K562 (cell line): ENCODE measurements around the gene ATP5F1D. TPM values are rescaled to one million over a fixed set of nuclear protein-coding genes. Genes with fewer than 3 reads are reported as not detected.

Source experiments
- AFF4 ChIP-seq: sonication (generic); formaldehyde crosslinking; IDR thresholded peaks from 2 replicates; pipeline ENCODE4 v1.8.0; 2023; ENCODE audit warnings: mild to moderate bottlenecking, missing genetic modification reagents
- ATF7 ChIP-seq: fragments of 450-650 bp; IDR thresholded peaks from 2 replicates; pipeline ENCODE4 v1.7.1; 2014; ENCODE audit warnings: mild to moderate bottlenecking, moderate library complexity
- CBX3 ChIP-seq, 2 experiments: IDR thresholded peaks; 1 replicate in 1 of 2; 2 replicates in 1 of 2; pipeline ENCODE4 v1.6.1; 2012; ENCODE audit warnings: inconsistent platforms in 2 of 2, low read length in 2 of 2, borderline replicate concordance in 1 of 2, control low read depth in 1 of 2
- CHD2 ChIP-seq: IDR thresholded peaks from 2 replicates; pipeline ENCODE4 v1.6.1; 2011; ENCODE audit warnings: low read depth, low read length
- MBD2 ChIP-seq: sonication (generic); IDR thresholded peaks from 2 replicates; pipeline ENCODE4 v1.6.1; 2016; ENCODE audit warnings: low read depth, borderline replicate concordance
- PML ChIP-seq: IDR thresholded peaks from 2 replicates; pipeline ENCODE4 v1.6.1; 2012; ENCODE audit warnings: low read length, inconsistent platforms
- POLR2A ChIP-seq: fragments of 450-650 bp; conservative IDR thresholded peaks from 2 replicates; pipeline ENCODE4 v1.6.1; 2016
- POLR3A ChIP-seq: IDR thresholded peaks from 2 replicates; pipeline ENCODE4 v1.6.1; 2011; ENCODE audit warnings: borderline replicate concordance, mild to moderate bottlenecking, moderate library complexity; ENCODE audit not compliant: insufficient read length, insufficient read depth; ENCODE audit errors: extremely low read depth
- SAP30 ChIP-seq: fragments of 200-600 bp; sonication (generic); IDR thresholded peaks from 2 replicates; pipeline ENCODE4 v1.6.1; 2012; ENCODE audit warnings: borderline replicate concordance, low read depth, mild to moderate bottlenecking, moderate library complexity, low read length, control low read depth, inconsistent platforms; ENCODE audit not compliant: insufficient read depth, poor library complexity, severe bottlenecking
- SUPT5H ChIP-seq: fragments of 450-650 bp; IDR thresholded peaks from 2 replicates; pipeline ENCODE4 v1.6.1; 2016
- THRAP3 ChIP-seq: fragments of 450-650 bp; IDR thresholded peaks from 2 replicates; pipeline ENCODE4 v1.6.1; 2016; ENCODE audit warnings: mild to moderate bottlenecking, inconsistent platforms, borderline replicate concordance
- ZBTB7A ChIP-seq: IDR thresholded peaks from 2 replicates; pipeline ENCODE4 v1.6.1; 2011; ENCODE audit warnings: low read depth, mild to moderate bottlenecking, low read length, moderate library complexity, borderline replicate concordance; ENCODE audit not compliant: control insufficient read depth
- ZNF140 ChIP-seq: fragments of 250-450 bp; sonication (Bioruptor Pico); IDR thresholded peaks from 2 replicates; pipeline ENCODE4 v1.8.0; 2021; ENCODE audit warnings: moderate library complexity, mild to moderate bottlenecking, inconsistent platforms
- ZNF347 ChIP-seq: fragments of 450-650 bp; formaldehyde crosslinking; IDR thresholded peaks from 2 replicates; pipeline ENCODE4 v1.4.0; 2020; ENCODE audit warnings: low read depth, mild to moderate bottlenecking, moderate library complexity
- ZNF592 ChIP-seq: fragments of 450-650 bp; IDR thresholded peaks from 2 replicates; pipeline ENCODE4 v1.6.1; 2017; ENCODE audit warnings: antibody characterized with exemption, mild to moderate bottlenecking
- ZNF76 ChIP-seq: fragments of 250-450 bp; sonication (Bioruptor Pico); IDR thresholded peaks from 2 replicates; pipeline ENCODE4 v1.4.0; 2020; ENCODE audit warnings: mild to moderate bottlenecking, moderate library complexity, borderline replicate concordance
- ZNF764 ChIP-seq: fragments of 250-450 bp; sonication (Bioruptor Pico); IDR thresholded peaks from 2 replicates; pipeline ENCODE4 v1.4.0; 2020; ENCODE audit warnings: low read depth, mild to moderate bottlenecking, moderate library complexity
- ZNF778 ChIP-seq: fragments of 450-650 bp; formaldehyde crosslinking; IDR thresholded peaks from 2 replicates; pipeline ENCODE4 v1.4.0; 2020; ENCODE audit warnings: mild to moderate bottlenecking, moderate library complexity
- polyA plus RNA-seq, 8 experiments: library from polyadenylated mRNA; depleted of rRNA in 4 of 8; stranded (reverse) in 5 of 8; unstranded in 3 of 8; fragments of >200 nt; fragmentation: Nextera tagmentation in 2 of 8; fragmentation: Illumina TruSeq in 1 of 8; extraction: Ambion mirVana in 2 of 8; extraction: Trizol in 1 of 8; gene quantifications; 2 replicates each; pipeline versions ENCODE4 v1.2.1 to v1.2.3, GENCODE V29; 2011 to 2014; ENCODE audit warnings: inconsistent platforms in 1 of 8, missing spikeins in 1 of 8
- total RNA-seq, 7 experiments: library from RNA; depleted of rRNA in 6 of 7; stranded (reverse); fragments of >200 nt in 6 of 7; fragmentation: Illumina TruSeq in 2 of 7; extraction: Trizol in 2 of 7; gene quantifications; 2 replicates each; pipeline versions ENCODE4 v1.2.1 to v1.2.3, GENCODE V29; 2011 to 2021; ENCODE audit warnings: low replicate concordance in 1 of 7
- TF ChIP-seq, protein P1 (sequence below): fragments of 450-650 bp; IDR thresholded peaks from 2 replicates; pipeline ENCODE4 v1.6.1; 2016; ENCODE audit warnings: antibody characterized with exemption

ATP5F1D gene
- total and polyA plus RNA-seq, 9 of the 15 experiments (the other 6 are each of a cell fraction or from before 2014, with no cell fraction given): 3.9 to 409 (median 36.8) TPM

DNA sequence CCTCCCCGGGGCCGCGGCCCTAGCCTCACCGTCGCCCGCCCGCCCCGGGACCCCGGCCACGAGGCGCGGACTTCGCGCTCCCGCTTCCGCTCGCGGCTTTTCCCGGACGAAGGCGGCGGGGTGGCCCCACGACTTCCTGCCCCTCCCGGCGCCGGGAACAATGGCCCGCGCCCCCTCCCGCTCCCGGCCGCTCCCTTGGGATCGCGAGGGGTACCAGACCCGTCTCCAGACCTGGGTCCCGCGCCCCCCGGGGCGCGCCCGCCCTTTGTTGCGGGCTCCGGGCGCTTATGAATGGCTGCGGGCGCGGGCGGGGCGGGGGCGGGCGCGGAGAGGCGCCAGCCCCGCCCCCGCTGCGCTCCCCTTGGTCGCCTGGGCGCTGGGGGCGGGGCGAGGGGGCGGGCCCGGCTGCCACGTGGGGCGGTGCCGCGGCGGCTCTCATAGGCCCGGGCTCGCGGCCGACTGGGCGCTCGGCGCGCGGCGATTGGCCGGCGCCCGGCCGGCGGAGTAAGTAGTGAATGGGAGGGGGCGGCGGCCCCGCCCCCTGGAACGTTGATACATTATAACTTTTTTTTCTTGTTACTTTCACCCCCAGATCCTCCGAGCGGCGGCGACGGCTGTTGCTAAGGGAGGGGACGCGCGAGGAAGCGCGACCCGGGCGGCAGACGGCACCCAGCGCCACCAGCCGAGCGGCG lies 7.9 kb downstream of the ATP5F1D start (continued):
- TF ChIP-seq AFF4 (CRISPR knock-in tag): no peak; the same call in 1 of the 2 replicates
- TF ChIP-seq ZNF592: peak; percentile 67; the same call in 1 of the 2 replicates
- peak; percentile 54; the same call in 1 of the 2 replicates for TF ChIP-seq PML
- no peak for TF ChIP-seq SAP30
- peak; percentile 76 for TF ChIP-seq POLR2A
- TF ChIP-seq CBX3 (IDR thresholded peaks at IDR 0.05; ENCODE audit: borderline replicate concordance in 1 of 2, low read length in 2 of 2): peak in 1 of 2 experiments; percentile 21; a peak in 1 of 3 replicates
- TF ChIP-seq ZNF347 (CRISPR knock-in tag): no peak
- TF ChIP-seq ATF7: 0 out of 2 replicates have a peak, but pooled peaks have one; percentile 32
- TF ChIP-seq SUPT5H: peak; percentile 69
- no peak for TF ChIP-seq THRAP3
- TF ChIP-seq ZNF778 (CRISPR knock-in tag): no peak
- TF ChIP-seq ZNF764 (CRISPR knock-in tag): no peak
- TF ChIP-seq, protein P1, sequence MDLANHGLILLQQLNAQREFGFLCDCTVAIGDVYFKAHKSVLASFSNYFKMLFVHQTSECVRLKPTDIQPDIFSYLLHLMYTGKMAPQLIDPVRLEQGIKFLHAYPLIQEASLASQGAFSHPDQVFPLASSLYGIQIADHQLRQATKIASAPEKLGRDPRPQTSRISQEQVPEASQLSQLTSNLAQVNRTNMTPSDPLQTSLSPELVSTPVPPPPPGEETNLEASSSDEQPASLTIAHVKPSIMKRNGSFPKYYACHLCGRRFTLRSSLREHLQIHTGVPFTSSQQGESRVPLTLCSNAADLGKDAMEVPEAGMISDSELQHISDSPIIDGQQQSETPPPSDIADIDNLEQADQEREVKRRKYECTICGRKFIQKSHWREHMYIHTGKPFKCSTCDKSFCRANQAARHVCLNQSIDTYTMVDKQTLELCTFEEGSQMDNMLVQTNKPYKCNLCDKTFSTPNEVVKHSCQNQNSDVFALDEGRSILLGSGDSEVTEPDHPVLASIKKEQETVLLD: no peak
- TF ChIP-seq ZNF76 (CRISPR knock-in tag): no peak
- TF ChIP-seq CHD2: no peak
- peak; percentile 92 for TF ChIP-seq ZBTB7A
- TF ChIP-seq ZNF140 (CRISPR knock-in tag): no peak
- TF ChIP-seq POLR3A: no peak
- TF ChIP-seq MBD2: 0 out of 2 replicates have a peak, but pooled peaks have one; percentile 28
